HCEC 1CT (cell line): ENCODE data around the gene FUZ.
A peak's percentile ranks its signal among the peaks of the same experiment; 100 is the strongest.

Experiments
- DNase-seq: peaks from one replicate; pipeline ENCODE4 v3.0.0-alpha.2; 2017

FUZ gene

GRCh38 chr19:49812997-49813861 lies at the start of gene FUZ:
TSS of gene FUZ (minus strand) at chr19:49813292. CDS start at chr19:49813106, 186 bp downstream.
- DNase-seq, result peak; percentile 99

- DNase-seq, result no peak
Measured at GRCh38 chr19:49862391-49863253, 49.5 kb upstream of the FUZ start.

GRCh38 chr19:49861541-49862378 lies 48.7 kb upstream of the FUZ start:
- no peak for DNase-seq

GRCh38 chr19:49861107-49861506 lies 48.0 kb upstream of the FUZ start:
- no peak for DNase-seq

- no peak for DNase-seq
Measured at GRCh38 chr19:49860336-49861102, 47.4 kb upstream of the FUZ start.

GRCh38 chr19:49859682-49860335 lies 46.7 kb upstream of the FUZ start:
- DNase-seq, result no peak

- DNase-seq, result no peak
Measured at GRCh38 chr19:49858088-49858985, 45.2 kb upstream of the FUZ start.

- DNase-seq, result no peak
Measured at GRCh38 chr19:49857838-49858087, 44.7 kb upstream of the FUZ start.

GRCh38 chr19:49857061-49857837 lies 44.2 kb upstream of the FUZ start:
- no peak for DNase-seq

- no peak for DNase-seq
Measured at GRCh38 chr19:49856574-49857021, 43.5 kb upstream of the FUZ start.

- DNase-seq, result no peak
Measured at GRCh38 chr19:49855676-49856573, 42.8 kb upstream of the FUZ start.

- DNase-seq, result no peak
Measured at GRCh38 chr19:49855277-49855675, 42.2 kb upstream of the FUZ start.

GRCh38 chr19:49854378-49855263 lies 41.5 kb upstream of the FUZ start:
- no peak for DNase-seq

GRCh38 chr19:49853852-49854377 lies 40.8 kb upstream of the FUZ start:
- DNase-seq, result no peak

- no peak for DNase-seq
Measured at GRCh38 chr19:49852631-49853126, 39.6 kb upstream of the FUZ start.

- no peak for DNase-seq
Measured at GRCh38 chr19:49851456-49852259, 38.6 kb upstream of the FUZ start.
